ENCODE measurements around the gene KRT73. TPM values are rescaled to one million over a fixed set of nuclear protein-coding genes. Genes with fewer than 3 reads are reported as not detected.

The KRT73 gene
- total RNA-seq, 1 donor from 2014 or later, result not detected

DNA sequence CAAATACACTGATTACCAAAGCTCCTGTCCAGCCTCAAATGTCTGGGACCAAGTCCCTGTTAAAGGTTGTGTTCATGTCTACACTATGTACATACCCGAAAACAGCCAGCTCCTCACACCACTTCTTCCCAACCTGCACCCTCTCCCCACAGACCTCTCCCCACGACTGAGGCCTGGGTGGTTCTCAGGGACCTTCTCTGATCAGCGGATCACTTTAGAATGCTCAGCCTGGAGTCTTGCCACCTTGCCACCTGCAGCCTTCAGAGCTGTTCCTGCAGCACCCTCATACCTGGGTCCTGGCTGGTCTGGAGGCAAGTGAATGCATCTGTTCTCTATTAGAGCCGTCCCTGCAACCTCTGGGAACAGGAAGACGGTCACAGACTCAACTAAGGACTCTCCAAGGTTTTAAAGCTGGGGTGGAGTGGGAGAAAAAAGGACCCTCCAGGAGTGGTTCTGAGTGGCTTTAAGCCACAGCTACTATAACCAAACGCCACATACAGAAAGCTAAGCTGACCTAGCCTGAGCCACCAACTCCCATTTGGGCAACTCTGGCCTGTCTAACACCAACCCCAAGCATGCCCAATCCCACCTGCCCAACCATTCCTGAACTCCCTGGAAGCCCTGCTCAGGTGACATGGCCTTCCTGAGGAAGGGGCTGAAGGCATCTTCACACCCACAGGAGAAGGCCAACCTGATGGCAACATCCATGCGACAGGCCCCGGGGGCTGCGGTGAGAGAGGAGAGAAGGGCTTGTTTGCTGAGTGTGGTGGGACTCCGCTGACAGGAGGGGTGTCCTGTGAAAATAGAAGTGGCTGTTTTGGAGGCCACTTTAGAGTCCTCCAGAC is 25.1 kb upstream of the KRT73 start:
- DNase-seq (ENCODE audit: low spot score, unreplicated experiment), result no peak
- H3K4me1 Mint-ChIP-seq (ENCODE audit: low read depth), result no peaks in the 10 kb centered on the region
- TF ChIP-seq, protein P1, sequence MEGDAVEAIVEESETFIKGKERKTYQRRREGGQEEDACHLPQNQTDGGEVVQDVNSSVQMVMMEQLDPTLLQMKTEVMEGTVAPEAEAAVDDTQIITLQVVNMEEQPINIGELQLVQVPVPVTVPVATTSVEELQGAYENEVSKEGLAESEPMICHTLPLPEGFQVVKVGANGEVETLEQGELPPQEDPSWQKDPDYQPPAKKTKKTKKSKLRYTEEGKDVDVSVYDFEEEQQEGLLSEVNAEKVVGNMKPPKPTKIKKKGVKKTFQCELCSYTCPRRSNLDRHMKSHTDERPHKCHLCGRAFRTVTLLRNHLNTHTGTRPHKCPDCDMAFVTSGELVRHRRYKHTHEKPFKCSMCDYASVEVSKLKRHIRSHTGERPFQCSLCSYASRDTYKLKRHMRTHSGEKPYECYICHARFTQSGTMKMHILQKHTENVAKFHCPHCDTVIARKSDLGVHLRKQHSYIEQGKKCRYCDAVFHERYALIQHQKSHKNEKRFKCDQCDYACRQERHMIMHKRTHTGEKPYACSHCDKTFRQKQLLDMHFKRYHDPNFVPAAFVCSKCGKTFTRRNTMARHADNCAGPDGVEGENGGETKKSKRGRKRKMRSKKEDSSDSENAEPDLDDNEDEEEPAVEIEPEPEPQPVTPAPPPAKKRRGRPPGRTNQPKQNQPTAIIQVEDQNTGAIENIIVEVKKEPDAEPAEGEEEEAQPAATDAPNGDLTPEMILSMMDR (IDR thresholded peaks at IDR 0.05; ENCODE audit: unreplicated experiment), result no peak
- no peaks in the 10 kb centered on the region for H3K36me3 Mint-ChIP-seq (ENCODE audit: insufficient read depth)
- no peak overlapping the region for H3K4me3 Mint-ChIP-seq (ENCODE audit: low read depth)
- H3K9me3 Mint-ChIP-seq (ENCODE audit: low read depth), result no peaks in the 10 kb centered on the region
- peaks cover 53% of the 10 kb centered on the region for H3K27me3 Mint-ChIP-seq
- no peak overlapping the region for H3K27ac Mint-ChIP-seq

DNA sequence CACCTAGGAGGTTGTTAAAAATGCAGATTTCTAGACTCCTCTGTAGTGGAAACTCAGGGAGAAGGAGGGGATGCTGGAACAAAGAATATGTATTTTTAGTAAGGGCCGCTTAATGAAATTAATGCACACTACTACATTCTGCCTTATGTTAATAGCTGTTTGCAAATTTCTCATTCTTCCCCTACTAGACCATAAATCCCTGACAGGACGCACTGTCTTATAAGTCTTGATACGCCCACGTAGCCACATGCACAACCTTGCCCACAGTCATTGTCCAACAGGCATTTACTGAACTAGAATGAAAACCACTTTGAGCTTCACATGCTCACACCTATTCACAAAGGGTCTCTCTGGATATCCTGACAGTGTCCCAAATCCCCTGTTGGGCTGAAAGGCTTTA is 23.1 kb upstream of the KRT73 start:
- TF ChIP-seq, protein P1 (IDR thresholded peaks at IDR 0.05; ENCODE audit: unreplicated experiment), result no peak
- Mint-ChIP-seq H3K4me1 (ENCODE audit: low read depth) (no peaks in the 10 kb centered on the region), H3K36me3 (ENCODE audit: insufficient read depth) (no peaks in the 10 kb centered on the region), H3K27ac (no peak overlapping the region), H3K27me3 (peaks cover 47% of the 10 kb centered on the region), H3K9me3 (ENCODE audit: low read depth) (no peaks in the 10 kb centered on the region), H3K4me3 (ENCODE audit: low read depth) (no peak overlapping the region)
- no peak for DNase-seq (ENCODE audit: low spot score, unreplicated experiment)

DNA sequence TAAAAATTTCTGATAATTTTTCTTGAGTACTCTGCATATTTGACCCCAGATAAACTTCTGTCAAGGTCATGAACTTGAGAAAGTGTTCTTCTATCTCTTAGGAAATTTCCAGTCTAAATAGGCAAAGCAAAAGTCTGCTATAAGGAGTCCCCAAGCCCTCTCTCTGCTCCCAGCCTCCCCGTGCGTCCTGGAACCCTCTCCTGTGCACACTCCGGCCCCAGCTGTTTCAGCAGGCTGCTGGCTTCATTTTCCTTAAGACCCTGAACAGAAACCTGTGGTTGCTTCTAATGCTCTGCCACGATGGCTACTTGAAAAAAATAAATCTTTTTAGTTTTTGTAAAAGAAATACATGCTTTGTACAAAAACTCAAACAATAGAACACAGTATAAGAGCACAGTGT is 18.9 kb upstream of the KRT73 start:
- H3K4me3 Mint-ChIP-seq (ENCODE audit: low read depth), result no peak overlapping the region
- H3K9me3 Mint-ChIP-seq (ENCODE audit: low read depth), result no peaks in the 10 kb centered on the region
- H3K4me1 Mint-ChIP-seq (ENCODE audit: low read depth), result no peaks in the 10 kb centered on the region
- TF ChIP-seq, protein P1 (IDR thresholded peaks at IDR 0.05; ENCODE audit: unreplicated experiment), result no peak
- DNase-seq (ENCODE audit: low spot score, unreplicated experiment), result no peak
- peaks cover 35% of the 10 kb centered on the region for H3K27me3 Mint-ChIP-seq
- H3K27ac Mint-ChIP-seq, result no peak overlapping the region
- no peaks in the 10 kb centered on the region for H3K36me3 Mint-ChIP-seq (ENCODE audit: insufficient read depth)

DNA sequence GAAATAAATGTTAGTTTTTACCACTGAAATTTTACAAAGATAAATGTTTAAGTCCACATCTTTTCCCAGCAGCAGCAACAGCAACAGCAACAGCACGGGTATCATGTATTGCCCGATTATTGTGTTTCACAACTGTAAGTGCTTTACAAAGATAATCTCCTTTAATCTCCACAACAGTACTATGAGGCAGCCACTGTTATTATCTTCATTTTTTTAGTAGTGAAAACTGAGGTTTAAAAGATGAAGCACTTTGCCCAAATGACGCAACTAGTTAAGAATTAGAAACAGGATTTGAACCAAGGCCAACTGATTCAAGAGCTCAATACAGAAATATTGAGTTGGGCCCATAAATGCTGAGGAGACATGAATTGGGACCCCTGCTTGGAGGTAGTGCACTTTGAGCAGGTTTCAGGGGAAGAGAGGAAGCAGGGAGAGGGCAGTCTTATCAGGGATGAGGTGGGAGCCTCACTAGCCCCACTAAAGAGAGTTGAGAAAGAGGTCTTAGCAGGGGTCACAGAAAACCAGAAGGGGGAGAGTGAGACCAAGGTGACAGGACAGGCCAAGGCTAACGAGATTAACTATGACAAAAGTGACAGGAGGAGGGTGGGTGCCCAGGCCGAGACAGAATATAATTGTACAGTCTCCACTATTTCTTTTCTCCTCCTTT is 18.4 kb upstream of the KRT73 start:
- peaks cover 36% of the 10 kb centered on the region for H3K27me3 Mint-ChIP-seq
- H3K36me3 Mint-ChIP-seq (ENCODE audit: insufficient read depth), result no peaks in the 10 kb centered on the region
- DNase-seq (ENCODE audit: low spot score, unreplicated experiment), result no peak
- H3K4me3 Mint-ChIP-seq (ENCODE audit: low read depth), result no peak overlapping the region
- no peaks in the 10 kb centered on the region for H3K4me1 Mint-ChIP-seq (ENCODE audit: low read depth)
- TF ChIP-seq, protein P1 (IDR thresholded peaks at IDR 0.05; ENCODE audit: unreplicated experiment), result no peak
- H3K9me3 Mint-ChIP-seq (ENCODE audit: low read depth), result no peaks in the 10 kb centered on the region
- H3K27ac Mint-ChIP-seq, result no peak overlapping the region

DNA sequence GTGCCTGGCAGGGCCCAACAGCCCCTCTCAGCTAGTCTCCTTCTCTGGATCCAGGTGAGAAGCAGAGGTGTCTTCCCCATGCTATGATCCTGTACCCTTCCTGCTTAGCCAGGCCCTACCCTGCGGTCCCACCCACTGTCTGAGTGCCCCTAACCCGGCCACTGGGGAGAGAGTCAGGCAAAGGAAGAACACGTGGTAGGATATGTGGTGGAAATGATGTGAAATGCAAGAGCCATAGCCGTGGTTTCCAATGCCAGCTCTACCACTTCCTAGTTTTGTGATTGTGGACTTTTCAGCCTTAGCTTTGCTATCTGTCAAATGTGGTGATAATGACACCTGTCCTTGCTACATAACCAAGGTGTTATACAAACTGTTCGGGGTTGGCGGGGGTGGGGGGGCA is 17.8 kb upstream of the KRT73 start:
- peaks cover 33% of the 10 kb centered on the region for H3K27me3 Mint-ChIP-seq
- no peaks in the 10 kb centered on the region for H3K36me3 Mint-ChIP-seq (ENCODE audit: insufficient read depth)
- H3K4me3 Mint-ChIP-seq (ENCODE audit: low read depth), result no peak overlapping the region
- no peak overlapping the region for H3K27ac Mint-ChIP-seq
- no peak for DNase-seq (ENCODE audit: low spot score, unreplicated experiment)
- TF ChIP-seq, protein P1 (IDR thresholded peaks at IDR 0.05; ENCODE audit: unreplicated experiment), result no peak
- H3K4me1 Mint-ChIP-seq (ENCODE audit: low read depth), result no peaks in the 10 kb centered on the region
- no peaks in the 10 kb centered on the region for H3K9me3 Mint-ChIP-seq (ENCODE audit: low read depth)
